NCI-H1105 treated with DMSO at 0.1 percent for 48 hours (cell line): ENCODE measurements around the gene DES.

Source experiments
- DNase-seq: peaks from one replicate; lab custom pipeline; 2025; lab: John Stamatoyannopoulos, UW

DES gene

DNA sequence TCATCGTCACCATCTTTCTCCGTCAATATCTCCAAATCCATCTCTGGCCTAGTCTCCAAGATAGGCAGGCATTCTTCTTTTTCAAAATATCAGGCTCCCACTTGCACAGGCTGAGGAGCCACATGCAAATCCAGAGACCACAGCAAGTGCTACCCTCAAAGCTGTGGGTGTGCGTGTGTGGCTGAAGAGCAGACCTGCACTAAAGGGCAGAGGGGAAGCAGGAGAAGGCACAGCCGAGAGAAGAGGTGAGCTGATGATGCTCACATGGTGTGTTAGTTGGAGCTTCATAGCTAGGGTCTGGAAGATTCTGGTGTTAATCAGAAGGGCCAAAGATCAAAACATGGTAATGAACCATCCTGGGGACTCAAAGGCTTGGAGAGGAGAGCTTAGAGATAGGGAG, 20.3 kb downstream of the DES start:
- DNase-seq: no peak

DNA sequence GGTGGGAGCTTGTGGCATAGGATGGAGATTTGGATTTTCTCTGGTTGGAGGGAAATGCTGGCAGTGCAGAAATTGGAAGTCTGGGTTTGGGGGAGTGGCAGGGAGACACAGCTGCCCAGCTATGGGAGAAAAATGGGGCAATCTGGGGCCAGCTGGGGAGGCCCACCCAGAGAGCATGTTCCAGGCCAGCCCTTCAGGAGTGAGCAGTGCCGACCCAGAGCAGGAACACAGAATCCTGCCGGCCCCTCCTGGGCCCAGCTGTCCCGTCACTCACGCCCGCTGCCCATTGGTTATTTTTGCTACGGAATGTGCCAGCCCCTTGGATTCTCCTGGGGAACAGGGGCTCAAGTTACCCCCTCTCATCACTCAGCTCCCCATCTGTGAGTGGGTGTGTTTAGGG, 21.3 kb downstream of the DES start:
- no peak for DNase-seq

DNA sequence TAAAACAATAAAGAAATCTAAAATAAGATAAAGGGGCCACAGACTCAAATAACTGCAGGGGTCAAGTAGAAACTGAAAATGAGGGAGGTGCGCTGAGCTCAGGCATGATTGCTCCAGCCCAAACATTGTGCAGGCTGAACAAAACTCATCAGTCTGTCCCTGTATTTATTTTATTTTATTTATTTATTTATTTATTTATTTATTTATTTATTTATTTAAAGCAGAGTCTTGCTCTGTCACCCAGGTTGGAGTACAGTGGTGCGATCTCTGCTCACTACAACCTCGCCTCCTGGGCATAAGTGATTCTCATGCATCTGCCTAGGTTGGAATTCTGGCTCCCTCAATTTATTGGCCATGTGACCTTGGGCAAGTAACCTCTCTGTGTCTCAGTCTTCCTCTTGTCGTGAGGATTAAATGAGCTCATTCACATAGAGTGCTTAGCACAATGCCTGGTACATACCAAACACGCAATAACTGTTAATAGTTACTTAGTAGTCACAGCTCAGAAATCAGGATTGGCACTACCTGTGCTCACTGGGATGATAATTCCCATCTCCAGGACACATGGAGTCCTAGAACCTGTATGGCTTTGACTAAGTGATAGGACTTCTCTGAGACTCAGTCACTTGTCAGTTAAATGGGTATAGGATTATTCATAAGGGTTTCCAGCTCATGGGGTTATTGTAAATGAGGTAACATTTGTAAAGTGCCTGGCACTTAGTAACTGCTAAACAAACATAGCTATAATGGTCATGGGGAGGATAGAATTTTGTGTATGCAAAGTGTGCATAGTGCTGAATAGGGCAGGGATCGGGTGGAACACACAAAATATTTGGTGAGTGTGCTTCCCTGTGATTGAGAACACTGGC, 22.4 kb downstream of the DES start:
- no peak for DNase-seq

GRCh38 chr2:219441451-219442255, 23.5 kb downstream of the DES start:
- peak; percentile 16 for DNase-seq

DNA sequence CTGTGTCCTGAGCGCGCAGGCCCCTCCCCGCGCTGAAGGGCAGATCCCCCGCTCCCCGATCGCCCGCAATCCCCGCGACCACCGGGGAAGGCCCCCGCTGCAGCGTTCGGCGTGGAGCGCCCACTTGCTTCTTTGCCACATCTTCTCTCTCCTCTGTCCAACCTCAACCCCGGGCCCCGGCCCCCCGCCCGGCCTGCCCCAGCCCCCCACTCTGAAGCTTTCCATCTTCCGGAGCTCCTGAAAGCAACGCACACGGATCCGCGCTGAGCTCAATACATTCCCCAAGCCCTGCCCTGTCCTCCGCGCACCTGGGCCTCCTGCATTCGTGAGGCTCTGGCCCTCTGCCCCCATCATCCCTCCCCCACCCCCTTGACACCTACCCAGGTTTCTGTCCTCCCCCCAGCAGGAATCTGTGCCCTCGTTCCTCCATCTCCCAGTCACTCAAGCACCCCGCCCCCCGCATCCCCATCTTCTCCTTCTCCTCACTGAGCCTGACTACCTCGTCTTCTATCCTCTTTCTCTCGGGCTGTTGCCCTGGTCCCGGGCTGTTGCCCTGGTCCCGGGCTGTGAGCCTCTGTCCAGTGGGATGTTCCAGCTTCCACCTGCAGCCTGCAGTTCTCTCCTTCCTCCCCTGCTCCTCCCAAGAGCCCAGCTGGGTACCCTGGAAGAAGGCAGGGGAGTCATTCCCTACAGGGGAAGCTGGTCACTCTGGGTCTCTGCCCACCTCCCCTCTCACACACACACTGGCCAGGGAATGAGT, 24.3 kb downstream of the DES start:
- no peak for DNase-seq

DNA sequence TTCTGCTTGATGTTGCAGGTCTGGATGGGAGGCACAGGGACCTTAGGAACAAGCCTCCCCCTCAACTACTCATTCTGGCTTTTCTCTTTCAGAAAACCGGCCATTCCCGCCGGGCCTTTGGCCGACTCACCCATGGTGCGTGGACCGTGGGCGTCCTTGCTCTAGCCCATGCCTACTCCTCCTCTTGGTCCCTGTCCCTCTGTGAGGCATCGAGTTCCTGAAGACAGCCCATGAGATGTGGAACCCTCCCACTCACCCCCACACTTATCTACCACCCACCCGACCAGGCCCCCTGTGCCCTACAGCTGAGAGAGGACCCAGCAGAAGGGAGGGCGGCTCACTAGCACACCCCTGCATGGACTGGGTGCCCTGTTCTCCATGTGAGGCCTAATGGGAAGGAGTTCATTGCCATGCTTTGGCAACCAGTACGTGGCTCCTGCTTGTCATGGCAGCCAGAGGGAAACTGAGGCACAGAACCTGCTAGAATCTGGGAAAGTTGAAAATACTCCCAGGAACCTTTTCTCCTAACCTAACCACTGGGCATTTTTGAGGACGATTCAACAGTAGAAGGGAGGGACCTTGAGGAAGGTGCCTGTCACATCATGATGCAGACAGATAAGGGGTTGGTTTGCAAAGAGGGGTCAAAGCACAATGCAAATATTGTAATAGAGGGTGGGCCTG, 25.0 kb downstream of the DES start:
- DNase-seq: no peak

DNA sequence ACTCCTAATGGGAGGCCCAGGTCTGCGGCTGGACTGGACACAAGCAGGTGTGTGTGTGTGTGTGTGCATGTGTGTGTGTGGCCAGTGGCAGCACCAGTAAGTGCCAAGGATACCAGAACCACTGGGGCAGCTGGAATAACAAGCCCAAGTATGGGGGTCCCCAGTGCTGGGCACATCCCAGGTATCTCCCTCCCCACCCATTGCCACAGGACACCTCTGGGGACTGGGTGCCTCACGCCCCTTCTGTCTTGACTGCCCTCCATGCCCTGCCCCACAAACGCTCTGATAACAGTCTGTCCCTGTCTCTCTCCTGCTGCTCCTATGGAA, 25.5 kb downstream of the DES start:
- DNase-seq: no peak

- DNase-seq: no peak
These were observed 26.5 kb downstream of the DES start for GRCh38 chr2:219444566-219445091.

GRCh38 chr2:219445220-219445640, 27.1 kb downstream of the DES start:
- DNase-seq: no peak

DNA sequence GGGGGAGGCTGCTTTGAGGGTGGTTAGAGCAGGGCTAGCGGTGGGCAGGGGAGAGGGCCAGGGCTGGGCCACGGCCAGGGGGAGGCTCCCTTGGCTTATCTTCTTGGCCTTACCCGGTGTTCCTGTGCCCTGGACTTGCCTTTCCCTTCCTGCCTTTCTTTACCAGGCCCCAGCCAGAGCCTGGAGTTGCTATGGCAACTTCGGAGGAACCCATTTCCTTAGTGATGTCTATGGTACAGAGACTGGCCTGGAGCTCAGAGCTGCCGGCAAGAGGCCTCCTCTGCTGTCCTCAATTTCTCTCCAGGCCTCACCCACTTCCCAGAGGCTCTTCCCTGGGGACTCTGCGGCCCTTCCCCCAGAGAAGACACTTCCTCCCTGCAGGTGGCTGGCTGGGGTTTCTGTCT, 27.9 kb downstream of the DES start:
- no peak for DNase-seq

DNA sequence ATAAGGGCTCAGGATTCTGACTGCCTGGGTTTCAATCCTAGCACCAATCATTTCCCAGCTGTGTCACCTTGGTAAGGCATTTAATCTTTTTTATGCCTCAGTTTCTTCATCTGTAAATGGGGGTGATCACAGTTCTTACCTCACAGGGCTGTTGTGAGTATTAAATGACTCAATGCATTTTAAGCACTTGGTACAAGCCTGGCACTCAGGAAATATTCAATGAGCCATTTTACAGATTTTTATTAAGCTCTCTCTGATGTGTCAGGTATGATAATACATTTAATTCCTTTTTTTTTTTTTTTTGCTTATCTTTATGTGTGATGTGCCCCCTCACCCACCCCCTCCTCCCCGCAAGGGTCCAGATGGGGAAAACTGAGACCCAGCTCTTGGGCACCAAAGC, 28.5 kb downstream of the DES start:
- no peak for DNase-seq

- DNase-seq: no peak
These were observed 29.3 kb downstream of the DES start for GRCh38 chr2:219447242-219448098.

- DNase-seq: no peak
These were observed 30.1 kb downstream of the DES start for GRCh38 chr2:219448099-219448775.

DNA sequence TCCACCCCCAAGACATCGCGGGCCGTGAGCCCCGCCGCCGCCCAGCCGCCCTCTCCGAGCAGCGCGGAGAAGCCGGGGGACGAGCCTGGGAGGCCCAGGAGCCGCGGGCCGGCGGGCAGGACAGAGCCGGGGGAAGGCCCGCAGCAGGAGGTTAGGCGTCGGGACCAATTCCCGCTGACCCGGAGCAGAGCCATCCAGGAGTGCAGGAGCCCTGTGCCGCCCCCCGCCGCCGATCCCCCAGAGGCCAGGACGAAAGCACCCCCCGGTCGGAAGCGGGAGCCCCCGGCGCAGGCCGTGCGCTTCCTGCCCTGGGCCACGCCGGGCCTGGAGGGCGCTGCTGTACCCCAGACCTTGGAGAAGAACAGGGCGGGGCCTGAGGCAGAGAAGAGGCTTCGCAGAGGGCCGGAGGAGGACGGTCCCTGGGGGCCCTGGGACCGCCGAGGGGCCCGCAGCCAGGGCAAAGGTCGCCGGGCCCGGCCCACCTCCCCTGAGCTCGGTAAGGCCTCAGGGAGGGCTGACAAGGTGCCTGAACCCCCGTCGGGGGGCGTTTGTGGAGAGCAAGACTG, 30.7 kb downstream of the DES start:
- no peak for DNase-seq

GRCh38 chr2:219449609-219450008, 31.4 kb downstream of the DES start:
- no peak for DNase-seq

DNA sequence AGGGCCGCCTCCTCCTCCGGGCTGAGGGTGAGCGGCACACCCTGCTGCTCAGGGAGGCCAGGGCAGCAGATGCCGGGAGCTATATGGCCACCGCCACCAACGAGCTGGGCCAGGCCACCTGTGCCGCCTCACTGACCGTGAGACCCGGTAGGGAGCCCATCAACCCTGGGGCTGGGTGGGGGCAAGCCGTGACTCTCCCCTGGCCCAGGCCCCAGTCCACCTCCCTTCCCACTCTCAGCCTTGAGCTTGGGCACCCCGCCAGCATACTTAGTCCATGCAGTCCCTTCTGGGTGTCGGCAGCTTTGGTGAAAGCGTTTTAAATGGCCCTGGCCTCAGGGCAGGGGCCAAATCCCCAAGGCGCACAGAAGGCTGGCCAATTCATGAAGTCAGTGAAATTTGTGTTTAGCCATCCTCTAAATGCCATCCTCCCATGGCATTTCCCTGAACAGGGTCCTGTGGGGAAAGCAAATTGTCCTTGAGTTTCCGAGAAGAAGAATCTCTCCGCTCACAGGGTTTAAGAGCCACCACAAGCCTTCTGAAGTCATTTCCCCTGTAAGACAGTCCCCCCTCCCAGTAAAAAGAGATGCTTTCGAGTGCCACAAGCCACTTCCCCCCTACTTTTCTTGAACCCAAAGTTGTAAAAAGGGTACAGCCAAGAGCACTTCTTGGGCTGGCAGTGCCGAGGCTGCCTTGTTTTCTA, 33.6 kb downstream of the DES start:
- no peak for DNase-seq

DNA sequence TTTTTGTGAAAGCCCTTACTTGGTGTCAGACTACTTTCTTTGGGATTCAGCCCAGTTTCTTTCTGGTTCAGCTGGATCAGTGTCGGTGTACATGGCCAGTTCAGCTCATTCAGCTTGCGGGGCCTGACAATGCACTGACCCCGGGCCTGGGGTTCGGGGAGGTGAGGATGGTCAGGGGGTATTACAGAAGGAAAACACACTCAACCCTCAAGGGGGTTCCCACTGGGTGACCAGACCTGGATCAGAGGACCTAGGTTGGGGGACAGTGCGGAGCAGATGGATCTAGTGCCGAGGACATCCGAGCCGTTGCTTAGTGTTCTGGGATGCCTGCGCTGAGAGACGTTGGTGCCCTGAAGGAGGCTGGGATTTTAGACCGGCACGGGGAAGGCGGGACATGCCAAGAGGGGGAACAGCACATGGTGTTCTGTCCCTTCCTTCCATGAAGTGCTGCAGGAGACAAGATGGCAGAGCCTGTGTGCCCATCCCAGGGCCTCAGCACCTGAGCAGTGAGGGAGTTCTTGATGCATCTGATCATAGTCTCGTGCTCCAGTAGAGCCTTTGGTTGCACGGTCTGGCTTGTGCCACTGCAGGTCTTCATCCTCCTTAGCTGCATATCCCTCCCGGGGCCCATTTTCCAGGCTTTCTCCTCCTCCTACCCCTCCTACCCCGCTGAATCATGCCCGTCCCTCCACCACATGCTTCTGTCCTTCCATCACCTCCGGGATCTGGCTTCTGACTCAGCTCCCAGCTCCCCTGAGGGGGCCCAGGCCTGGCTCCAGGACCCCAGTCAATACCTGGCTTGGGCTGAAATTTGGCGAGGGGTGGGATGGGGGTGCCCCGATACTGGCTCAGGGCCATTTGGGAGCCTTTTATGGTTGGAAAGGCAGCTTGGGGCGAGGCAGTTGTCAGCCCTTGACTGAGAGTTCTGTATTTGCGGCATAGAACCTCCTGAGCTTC, 34.5 kb downstream of the DES start:
- DNase-seq: no peak
